Measurements from ENCODE around the gene DEGS1. TPM values are rescaled to one million over a fixed set of nuclear protein-coding genes. Genes with fewer than 3 reads are reported as not detected.

Gene DEGS1
- total RNA-seq: 50.8 and 62.9 TPM in 2 replicates

GRCh38 chr1:224182866-224183590 is at the start of gene DEGS1:
DEGS1 (plus strand) TSS chr1:224183240; CDS start chr1:224183337, 97 bp downstream.

Other genes with a start within 250 kb of the DEGS1 start
- gene FBXO28, start 69.1 kb upstream of the DEGS1 start, total RNA-seq: 33.6 and 34.9 TPM in 2 replicates
- gene NVL, start 146.9 kb downstream of the DEGS1 start, total RNA-seq: 22.9 and 25.3 TPM in 2 replicates
- gene CNIH4, start 173.6 kb downstream of the DEGS1 start, total RNA-seq: 119 and 122 TPM in 2 replicates

All from endothelial cell of coronary artery (primary cell).